Neural progenitor cell (in vitro differentiated cells): ENCODE results near the gene MACROD2. TPM values are rescaled to one million over a fixed set of nuclear protein-coding genes. Genes with fewer than 3 reads are reported as not detected.

Experiments used
- DNase-seq: peaks from one replicate; pipeline ENCODE4 v3.0.0-alpha.2; 2016; ENCODE audit warnings: low spot score
- H2AFZ ChIP-seq: fragments of 200-600 bp; sonication (generic); replicated peaks from 2 replicates; pipeline ENCODE4 v1.6.1; 2016; ENCODE audit warnings: antibody characterized with exemption
- H3F3A ChIP-seq: fragments of 200-600 bp; sonication (generic); 2 replicates; pipeline ENCODE4 v1.6.1; 2016; ENCODE audit warnings: antibody characterized with exemption, low read depth
- H3K27ac ChIP-seq: fragments of 200-600 bp; sonication (generic); 2 replicates; pipeline ENCODE4 v1.5.1; 2016; ENCODE audit warnings: mild to moderate bottlenecking
- H3K27me3 ChIP-seq: fragments of 200-600 bp; sonication (generic); 2 replicates; pipeline ENCODE4 v1.6.1; 2016; ENCODE audit warnings: mild to moderate bottlenecking, moderate library complexity
- H3K36me3 ChIP-seq: fragments of 200-600 bp; sonication (generic); 2 replicates; pipeline ENCODE4 v1.5.1; 2016
- H3K4me1 ChIP-seq: fragments of 200-600 bp; sonication (generic); 2 replicates; pipeline ENCODE4 v1.6.1; 2016; ENCODE audit warnings: mixed run types
- H3K4me2 ChIP-seq: fragments of 200-600 bp; sonication (generic); 2 replicates; pipeline ENCODE4 v1.6.1; 2016
- H3K4me3 ChIP-seq: fragments of 200-600 bp; sonication (generic); 2 replicates; pipeline ENCODE4 v1.5.1; 2016
- H3K79me2 ChIP-seq: fragments of 200-600 bp; sonication (generic); 2 replicates; pipeline ENCODE4 v1.6.1; 2016; ENCODE audit warnings: low read depth
- H3K9ac ChIP-seq: fragments of 200-600 bp; sonication (generic); 2 replicates; pipeline ENCODE4 v1.6.1; 2016
- H3K9me3 ChIP-seq: fragments of 200-600 bp; sonication (generic); 2 replicates; pipeline ENCODE4 v1.5.1; 2016; ENCODE audit warnings: low read depth
- H4K20me1 ChIP-seq: fragments of 200-600 bp; sonication (generic); 2 replicates; pipeline ENCODE4 v1.6.1; 2016; ENCODE audit warnings: low read depth
- H3K27ac Mint-ChIP-seq: 3 replicates; pipeline ENCODE4 v1.8.0; 2021; ENCODE audit warnings: mixed read lengths
- H3K27me3 Mint-ChIP-seq: 2 replicates; pipeline ENCODE4 v1.8.0; 2022; ENCODE audit warnings: low read depth, mild to moderate bottlenecking, inconsistent platforms, moderate library complexity, mixed read lengths; ENCODE audit not compliant: insufficient read depth
- H3K36me3 Mint-ChIP-seq: 3 replicates; pipeline ENCODE4 v1.8.0; 2021; ENCODE audit warnings: mixed read lengths
- H3K4me1 Mint-ChIP-seq: 3 replicates; pipeline ENCODE4 v1.8.0; 2021; ENCODE audit warnings: mixed read lengths
- H3K4me3 Mint-ChIP-seq: 3 replicates; pipeline ENCODE4 v1.8.0; 2021; ENCODE audit warnings: mild to moderate bottlenecking, moderate library complexity, mixed read lengths
- H3K9me3 Mint-ChIP-seq: 3 replicates; pipeline ENCODE4 v1.8.0; 2020; ENCODE audit warnings: mixed read lengths
- CTCF ChIP-seq: fragments of 200-600 bp; sonication (generic); IDR thresholded peaks from 2 replicates; pipeline ENCODE4 v1.5.1; 2017; ENCODE audit warnings: antibody characterized with exemption, mild to moderate bottlenecking
- EZH2 ChIP-seq: fragments of 200-600 bp; sonication (generic); IDR thresholded peaks from 2 replicates; pipeline ENCODE4 v1.6.1; 2017; ENCODE audit warnings: antibody characterized with exemption, mild to moderate bottlenecking, moderate library complexity
- EZH2phosphoT487 ChIP-seq: fragments of 200-600 bp; sonication (generic); IDR thresholded peaks from 2 replicates; pipeline ENCODE4 v1.6.1; 2017; ENCODE audit warnings: antibody characterized with exemption
- total RNA-seq: library from RNA; depleted of rRNA; stranded (reverse); fragments of >200 nt; gene quantifications from 2 replicates; pipeline ENCODE4 v1.2.3, GENCODE V29; 2015; ENCODE audit warnings: low replicate concordance

Gene MACROD2
- total RNA-seq, 1 donor from 2014 or later = 11.9 TPM

GRCh38 chr20:14470977-14471661, 475.8 kb downstream of the MACROD2 start:
- Histone ChIP-seq H3K4me3 (no peak overlapping the region), H3K9me3 (no peaks in the 10 kb centered on the region), H3K4me1 (peaks cover 21% of the 10 kb centered on the region), H2AFZ (peak overlapping the region; percentile 43), H3K27ac (no peak overlapping the region), H4K20me1 (no peaks in the 10 kb centered on the region), H3K79me2 (no peaks in the 10 kb centered on the region), H3F3A (peaks cover 5% of the 10 kb centered on the region), H3K27me3 (no peaks in the 10 kb centered on the region), H3K36me3 (no peaks in the 10 kb centered on the region), H3K4me2 (peak overlapping the region; percentile 58), H3K9ac (no peak overlapping the region)
- no peaks in the 10 kb centered on the region for H3K36me3 Mint-ChIP-seq
- peaks cover 19% of the 10 kb centered on the region for H3K9me3 Mint-ChIP-seq
- no peak for TF ChIP-seq EZH2phosphoT487
- no peak for TF ChIP-seq EZH2
- TF ChIP-seq CTCF = no peak
- H3K4me1 Mint-ChIP-seq = peaks cover 2% of the 10 kb centered on the region
- H3K4me3 Mint-ChIP-seq = no peak overlapping the region
- DNase-seq = peak; percentile 15
- peaks cover 2% of the 10 kb centered on the region for H3K27me3 Mint-ChIP-seq
- H3K27ac Mint-ChIP-seq = no peak overlapping the region

GRCh38 chr20:14477125-14477524, 481.8 kb downstream of the MACROD2 start:
- Mint-ChIP-seq H3K36me3 (no peaks in the 10 kb centered on the region), H3K27me3 (no peaks in the 10 kb centered on the region), H3K27ac (no peak overlapping the region), H3K4me1 (peaks cover 6% of the 10 kb centered on the region), H3K4me3 (no peak overlapping the region), H3K9me3 (no peaks in the 10 kb centered on the region)
- DNase-seq = no peak
- TF ChIP-seq EZH2 = no peak
- TF ChIP-seq EZH2phosphoT487 = no peak
- TF ChIP-seq CTCF = no peak
- Histone ChIP-seq H2AFZ (no peak overlapping the region), H3K4me3 (no peak overlapping the region), H3F3A (no peaks in the 10 kb centered on the region), H3K4me1 (peaks cover 3% of the 10 kb centered on the region), H3K27me3 (no peaks in the 10 kb centered on the region), H4K20me1 (no peaks in the 10 kb centered on the region), H3K4me2 (no peak overlapping the region), H3K9me3 (no peaks in the 10 kb centered on the region), H3K9ac (no peak overlapping the region), H3K79me2 (no peaks in the 10 kb centered on the region), H3K27ac (no peak overlapping the region), H3K36me3 (no peaks in the 10 kb centered on the region)

- Histone ChIP-seq H3K79me2 (no peaks in the 10 kb centered on the region), H4K20me1 (no peaks in the 10 kb centered on the region), H3K4me1 (peaks cover 3% of the 10 kb centered on the region), H3K27ac (no peak overlapping the region), H3K9me3 (no peaks in the 10 kb centered on the region), H3K27me3 (no peaks in the 10 kb centered on the region), H3K36me3 (no peaks in the 10 kb centered on the region), H2AFZ (no peak overlapping the region), H3K9ac (no peak overlapping the region), H3K4me2 (no peak overlapping the region), H3F3A (no peaks in the 10 kb centered on the region), H3K4me3 (no peak overlapping the region)
- Mint-ChIP-seq H3K4me1 (peaks cover 6% of the 10 kb centered on the region), H3K9me3 (no peaks in the 10 kb centered on the region), H3K36me3 (no peaks in the 10 kb centered on the region), H3K27ac (no peak overlapping the region), H3K27me3 (no peaks in the 10 kb centered on the region), H3K4me3 (no peak overlapping the region)
- DNase-seq = no peak
- TF ChIP-seq CTCF (no peak), EZH2phosphoT487 (no peak), EZH2 (no peak)
These were observed 482.8 kb downstream of the MACROD2 start for GRCh38 chr20:14478126-14478525.
